HEK293 (cell line): ENCODE data around the gene KIF21A.

Experiments used
- CTCF ChIA-PET: fragments of 350-600 bp; formaldehyde crosslinking; extraction: SDS; loops from one replicate; lab custom pipeline; 2021; ENCODE audit warnings: antibody characterized with exemption; lab: Yijun Ruan, JAX
- POLR2A ChIA-PET: fragments of 300-600 bp; formaldehyde crosslinking; extraction: SDS; loops from one replicate; lab custom pipeline; 2020; ENCODE audit warnings: antibody characterized with exemption, inconsistent platforms; lab: Yijun Ruan, JAX
- H3K27ac ChIP-seq: fragments of 200-500 bp; sonication (Bioruptor generic); 2 replicates; pipeline ENCODE4 v1.5.1; 2014; ENCODE audit warnings: low read depth, low read length, control low read depth, inconsistent platforms; ENCODE audit errors: extremely low read depth
- H3K36me3 ChIP-seq, 2 experiments: fragments of 200-500 bp in 1 of 2; sonication (Bioruptor generic) in 1 of 2; 1 replicate in 1 of 2; 2 replicates in 1 of 2; pipeline ENCODE4 v1.5.1; 2014 to 2017; ENCODE audit warnings: inconsistent platforms in 2 of 2, low read length in 2 of 2; ENCODE audit not compliant: control insufficient read depth in 2 of 2, insufficient read depth in 1 of 2
- H3K4me1 ChIP-seq: fragments of 200-500 bp; sonication (Bioruptor generic); 2 replicates; pipeline ENCODE4 v1.5.1; 2014; ENCODE audit warnings: mild to moderate bottlenecking, low read length, inconsistent platforms; ENCODE audit not compliant: control insufficient read depth, insufficient read depth
- H3K4me3 ChIP-seq: 2 replicates; pipeline ENCODE4 v1.5.1; 2011; ENCODE audit warnings: low read depth, mild to moderate bottlenecking, control low read depth, low read length, moderate library complexity
- H3K9me3 ChIP-seq: fragments of 200-500 bp; sonication (Bioruptor generic); 2 replicates; pipeline ENCODE4 v1.5.1; 2014; ENCODE audit warnings: low read depth, low read length, inconsistent platforms; ENCODE audit not compliant: control insufficient read depth, insufficient read depth
- BCL6B ChIP-seq: fragments of 450-650 bp; formaldehyde crosslinking; IDR thresholded peaks from 2 replicates; pipeline ENCODE4 v1.5.1; 2017; ENCODE audit warnings: missing biosample characterization, missing genetic modification characterization
- FEZF1 ChIP-seq: fragments of 450-650 bp; formaldehyde crosslinking; IDR thresholded peaks from 2 replicates; pipeline ENCODE4 v1.5.1; 2016; ENCODE audit warnings: missing biosample characterization, missing genetic modification characterization
- GLIS2 ChIP-seq: fragments of 450-650 bp; formaldehyde crosslinking; IDR thresholded peaks from 2 replicates; pipeline ENCODE4 v1.5.1; 2016; ENCODE audit warnings: missing biosample characterization, missing genetic modification characterization
- PATZ1 ChIP-seq: fragments of 450-650 bp; formaldehyde crosslinking; IDR thresholded peaks from 2 replicates; pipeline ENCODE4 v1.5.1; 2016; ENCODE audit warnings: missing biosample characterization, missing genetic modification characterization
- PRDM1 ChIP-seq: fragments of 450-650 bp; formaldehyde crosslinking; IDR thresholded peaks from 2 replicates; pipeline ENCODE4; 2016; ENCODE audit warnings: missing biosample characterization, missing genetic modification characterization
- SALL2 ChIP-seq: fragments of 450-650 bp; formaldehyde crosslinking; IDR thresholded peaks from 2 replicates; pipeline ENCODE4 v1.5.0; 2017; ENCODE audit warnings: missing biosample characterization, mild to moderate bottlenecking, missing genetic modification characterization, borderline replicate concordance
- SCRT1 ChIP-seq: fragments of 450-650 bp; formaldehyde crosslinking; IDR thresholded peaks from 2 replicates; pipeline ENCODE4 v1.5.1; 2016; ENCODE audit warnings: missing biosample characterization, missing genetic modification characterization, borderline replicate concordance
- SCRT2 ChIP-seq: fragments of 450-650 bp; formaldehyde crosslinking; IDR thresholded peaks from 2 replicates; pipeline ENCODE4 v1.5.1; 2016; ENCODE audit warnings: missing biosample characterization, missing genetic modification characterization
- YY1 ChIP-seq: fragments of 450-650 bp; formaldehyde crosslinking; IDR thresholded peaks from 2 replicates; pipeline ENCODE4 v1.5.1; 2018; ENCODE audit warnings: missing biosample characterization, missing genetic modification characterization
- ZFP3 ChIP-seq: fragments of 450-650 bp; formaldehyde crosslinking; IDR thresholded peaks from 2 replicates; pipeline ENCODE4 v1.5.1; 2016; ENCODE audit warnings: low read depth, missing biosample characterization, missing genetic modification characterization
- ZFP69B ChIP-seq: fragments of 450-650 bp; formaldehyde crosslinking; IDR thresholded peaks from 2 replicates; pipeline ENCODE4 v1.5.1; 2016; ENCODE audit warnings: missing biosample characterization, missing genetic modification characterization
- ZIC2 ChIP-seq: fragments of 450-650 bp; formaldehyde crosslinking; IDR thresholded peaks from 2 replicates; pipeline ENCODE4 v1.5.1; 2016; ENCODE audit warnings: missing biosample characterization, missing genetic modification characterization
- ZNF132 ChIP-seq: fragments of 450-650 bp; formaldehyde crosslinking; IDR thresholded peaks from 2 replicates; pipeline ENCODE4 v1.5.1; 2017; ENCODE audit warnings: missing biosample characterization, missing genetic modification characterization, borderline replicate concordance
- ZNF341 ChIP-seq: fragments of 450-650 bp; formaldehyde crosslinking; IDR thresholded peaks from 2 replicates; pipeline ENCODE4; 2016; ENCODE audit warnings: low read depth, missing biosample characterization, missing genetic modification characterization
- ZNF580 ChIP-seq: fragments of 450-650 bp; formaldehyde crosslinking; IDR thresholded peaks from 2 replicates; pipeline ENCODE4 v1.5.1; 2016; ENCODE audit warnings: missing biosample characterization, missing genetic modification characterization
- ZNF639 ChIP-seq: fragments of 450-650 bp; formaldehyde crosslinking; IDR thresholded peaks from 2 replicates; pipeline ENCODE4 v1.5.1; 2016; ENCODE audit warnings: missing biosample characterization, missing genetic modification characterization
- ZNF747 ChIP-seq: fragments of 450-650 bp; formaldehyde crosslinking; IDR thresholded peaks from 2 replicates; pipeline ENCODE4 v1.5.1; 2016; ENCODE audit warnings: missing biosample characterization, missing genetic modification characterization

Gene KIF21A

GRCh38 chr12:39378341-39378740, 64.6 kb downstream of the KIF21A start:
- H3K4me1 ChIP-seq, result no peaks in the 10 kb centered on the region
- POLR2A ChIA-PET, result no interaction called here
- no peak overlapping the region for H3K4me3 ChIP-seq
- no peaks in the 10 kb centered on the region for H3K9me3 ChIP-seq
- H3K27ac ChIP-seq, result no peak overlapping the region
- H3K36me3 ChIP-seq, result no peaks in the 10 kb centered on the region
- no peak for TF ChIP-seq SALL2 (tag by site-specific recombination)
- no peak for TF ChIP-seq ZNF747 (tag by site-specific recombination)
- TF ChIP-seq ZNF639, result no peak
- TF ChIP-seq ZIC2, result no peak
- TF ChIP-seq SCRT2, result no peak
- CTCF ChIA-PET, result no interaction called here

DNA sequence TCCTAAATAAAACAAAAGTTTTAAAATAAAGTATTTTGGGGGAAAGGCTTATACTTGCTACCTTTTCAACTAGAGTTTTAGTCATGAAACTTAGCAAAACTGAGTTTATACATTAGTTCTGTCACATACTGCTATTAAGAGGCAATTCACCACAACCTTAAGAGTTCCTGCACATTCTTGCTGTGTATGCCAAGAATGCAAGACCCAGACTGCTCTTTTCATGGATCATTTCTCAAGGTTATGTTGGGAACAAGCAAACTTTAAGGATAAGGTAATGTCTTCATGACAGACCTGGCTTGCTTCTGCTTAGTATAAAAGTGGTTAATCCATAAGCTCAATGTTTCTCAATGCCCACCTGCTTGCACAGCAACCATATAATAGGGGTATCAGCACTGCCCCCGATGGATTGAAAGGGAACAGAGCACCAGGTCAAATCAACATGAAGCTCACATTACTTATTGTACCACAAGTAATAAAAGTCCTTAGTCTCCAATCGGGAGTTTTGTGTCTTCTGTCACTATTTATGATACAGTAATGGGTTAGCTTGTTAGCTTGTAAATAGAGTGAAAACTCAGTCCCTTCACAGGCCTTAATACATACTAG, 67.6 kb downstream of the KIF21A start:
- TF ChIP-seq FEZF1 (tag by site-specific recombination), result peak; percentile 48; the same call in 1 of the 2 replicates
- TF ChIP-seq ZNF341, result no peak
- Histone ChIP-seq H3K4me3 (no peak overlapping the region), H3K9me3 (no peaks in the 10 kb centered on the region), H3K36me3 (no peaks in the 10 kb centered on the region), H3K4me1 (no peaks in the 10 kb centered on the region), H3K27ac (no peak overlapping the region)
- ChIA-PET POLR2A (no interaction called here), CTCF (interaction anchor here (0.6 to 1.2 kb wide), 6 partner anchors 8 to 587 kb away, joined by 3 to 4 read pairs (median 3); no protein-coding TSS in a partner anchor)

GRCh38 chr12:39372929-39373328, 70.0 kb downstream of the KIF21A start:
- POLR2A ChIA-PET, result no interaction called here
- no peak overlapping the region for H3K27ac ChIP-seq
- H3K4me3 ChIP-seq, result no peak overlapping the region
- H3K9me3 ChIP-seq, result no peaks in the 10 kb centered on the region
- CTCF ChIA-PET, result interaction anchor here (0.7 kb wide), 1 partner anchor 467 kb away, joined by 3 read pairs; the partner anchor contains the start of gene CPNE8
- H3K36me3 ChIP-seq, result no peaks in the 10 kb centered on the region
- no peak for TF ChIP-seq YY1 (tag by site-specific recombination)
- TF ChIP-seq PRDM1 (tag by site-specific recombination), result 0 out of 2 replicates have a peak, but pooled peaks have one; percentile 37
- TF ChIP-seq PATZ1, result no peak
- TF ChIP-seq SCRT2, result peak; percentile 36
- no peak for TF ChIP-seq GLIS2
- TF ChIP-seq ZFP69B, result no peak
- TF ChIP-seq SCRT1 (tag by site-specific recombination), result peak; percentile 55
- no peak for TF ChIP-seq ZFP3
- TF ChIP-seq BCL6B (tag by site-specific recombination), result no peak
- TF ChIP-seq ZNF132 (tag by site-specific recombination), result no peak
- 0 out of 2 replicates have a peak, but pooled peaks have one; percentile 41 for TF ChIP-seq ZNF580 (tag by site-specific recombination)
- TF ChIP-seq, all 188 proteins: peak for 4
- no peaks in the 10 kb centered on the region for H3K4me1 ChIP-seq
